Measurements from ENCODE around the gene CNOT3.

DNA sequence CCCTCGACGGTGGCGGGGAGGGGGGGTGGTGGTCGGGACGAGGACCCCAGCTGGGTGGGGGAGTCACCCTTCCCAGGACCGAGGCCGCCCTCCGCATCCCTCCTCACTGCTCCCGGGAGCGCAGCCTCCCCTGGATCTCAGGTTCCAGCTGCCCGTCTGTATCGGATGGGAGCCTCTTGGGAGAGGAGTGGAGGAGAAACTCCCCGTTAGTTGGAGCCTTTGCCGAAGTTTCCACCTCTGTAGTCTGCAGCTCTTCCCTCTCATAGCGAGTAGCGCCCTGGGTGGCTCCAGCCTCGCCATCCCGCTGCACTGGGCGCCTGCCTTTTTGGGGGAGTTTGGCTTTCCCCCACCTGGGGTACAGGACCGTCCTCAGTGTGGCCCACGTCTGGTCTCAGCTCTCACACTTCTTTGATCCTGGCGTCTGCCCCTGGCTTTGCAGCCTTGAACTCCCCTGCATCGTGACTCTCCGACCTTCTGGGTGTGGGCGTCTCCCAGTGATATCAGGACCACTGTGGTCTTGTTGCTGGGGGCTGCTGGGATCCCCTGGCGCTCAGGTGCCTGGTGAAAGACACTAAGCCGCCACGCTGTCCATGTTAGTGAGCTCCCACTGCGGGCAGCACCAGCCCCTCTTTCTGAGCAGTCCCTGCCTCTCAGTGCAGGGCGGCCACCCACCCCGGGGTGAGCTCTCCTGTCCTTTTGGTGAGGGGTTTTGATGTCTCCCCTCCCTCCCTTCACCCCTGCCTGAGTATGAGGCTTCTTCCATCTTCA is 1.1 kb downstream of the CNOT3 start:
- TF ChIP-seq EZH2 (IDR thresholded peaks at IDR 0.05; ENCODE audit: borderline replicate concordance) (no peak), EZH2phosphoT487 (IDR thresholded peaks at IDR 0.05; ENCODE audit: low read depth, severe bottlenecking, unreplicated experiment) (no peak)
- TF ChIP-seq, protein P1, sequence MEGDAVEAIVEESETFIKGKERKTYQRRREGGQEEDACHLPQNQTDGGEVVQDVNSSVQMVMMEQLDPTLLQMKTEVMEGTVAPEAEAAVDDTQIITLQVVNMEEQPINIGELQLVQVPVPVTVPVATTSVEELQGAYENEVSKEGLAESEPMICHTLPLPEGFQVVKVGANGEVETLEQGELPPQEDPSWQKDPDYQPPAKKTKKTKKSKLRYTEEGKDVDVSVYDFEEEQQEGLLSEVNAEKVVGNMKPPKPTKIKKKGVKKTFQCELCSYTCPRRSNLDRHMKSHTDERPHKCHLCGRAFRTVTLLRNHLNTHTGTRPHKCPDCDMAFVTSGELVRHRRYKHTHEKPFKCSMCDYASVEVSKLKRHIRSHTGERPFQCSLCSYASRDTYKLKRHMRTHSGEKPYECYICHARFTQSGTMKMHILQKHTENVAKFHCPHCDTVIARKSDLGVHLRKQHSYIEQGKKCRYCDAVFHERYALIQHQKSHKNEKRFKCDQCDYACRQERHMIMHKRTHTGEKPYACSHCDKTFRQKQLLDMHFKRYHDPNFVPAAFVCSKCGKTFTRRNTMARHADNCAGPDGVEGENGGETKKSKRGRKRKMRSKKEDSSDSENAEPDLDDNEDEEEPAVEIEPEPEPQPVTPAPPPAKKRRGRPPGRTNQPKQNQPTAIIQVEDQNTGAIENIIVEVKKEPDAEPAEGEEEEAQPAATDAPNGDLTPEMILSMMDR (IDR thresholded peaks at IDR 0.05; ENCODE audit: poor library complexity), result no peak
